Measurements from ENCODE around the gene ZNF532.

Gene ZNF532

GRCh38 chr18:59035591-59035990 lies 170.9 kb downstream of the ZNF532 start:
- DNase-seq (ENCODE audit: low spot score) = no peak

Measured in D341Med (cell line).